PC-9 (cell line): ENCODE measurements around the gene TRIM27.

ENCODE experiments used
- EZH2 ChIP-seq: fragments of 200-600 bp; sonication (generic); IDR thresholded peaks from 2 replicates; pipeline ENCODE4 v1.8.0; 2017; ENCODE audit warnings: antibody characterized with exemption, low read depth
- TF ChIP-seq, protein P1 (sequence below): fragments of 200-600 bp; sonication (generic); conservative IDR thresholded peaks from 2 replicates; pipeline ENCODE4 v1.6.1; 2017; ENCODE audit warnings: mixed run types, antibody characterized with exemption, mild to moderate bottlenecking, moderate library complexity

- TF ChIP-seq, protein P1, sequence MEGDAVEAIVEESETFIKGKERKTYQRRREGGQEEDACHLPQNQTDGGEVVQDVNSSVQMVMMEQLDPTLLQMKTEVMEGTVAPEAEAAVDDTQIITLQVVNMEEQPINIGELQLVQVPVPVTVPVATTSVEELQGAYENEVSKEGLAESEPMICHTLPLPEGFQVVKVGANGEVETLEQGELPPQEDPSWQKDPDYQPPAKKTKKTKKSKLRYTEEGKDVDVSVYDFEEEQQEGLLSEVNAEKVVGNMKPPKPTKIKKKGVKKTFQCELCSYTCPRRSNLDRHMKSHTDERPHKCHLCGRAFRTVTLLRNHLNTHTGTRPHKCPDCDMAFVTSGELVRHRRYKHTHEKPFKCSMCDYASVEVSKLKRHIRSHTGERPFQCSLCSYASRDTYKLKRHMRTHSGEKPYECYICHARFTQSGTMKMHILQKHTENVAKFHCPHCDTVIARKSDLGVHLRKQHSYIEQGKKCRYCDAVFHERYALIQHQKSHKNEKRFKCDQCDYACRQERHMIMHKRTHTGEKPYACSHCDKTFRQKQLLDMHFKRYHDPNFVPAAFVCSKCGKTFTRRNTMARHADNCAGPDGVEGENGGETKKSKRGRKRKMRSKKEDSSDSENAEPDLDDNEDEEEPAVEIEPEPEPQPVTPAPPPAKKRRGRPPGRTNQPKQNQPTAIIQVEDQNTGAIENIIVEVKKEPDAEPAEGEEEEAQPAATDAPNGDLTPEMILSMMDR: no peak
- no peak for TF ChIP-seq EZH2
These were observed 20.0 kb upstream of the TRIM27 start for GRCh38 chr6:28943557-28944411.
